ENCODE data around the gene SNTG2. TPM values are rescaled to one million over a fixed set of nuclear protein-coding genes. Genes with fewer than 3 reads are reported as not detected.

SNTG2 gene
- total RNA-seq, 2 donors from 2014 or later: 2.0 to 5.0 TPM

- TF ChIP-seq CTCF (IDR thresholded peaks at IDR 0.05) (no peak), POLR2A (IDR thresholded peaks at IDR 0.05) (no peak), POLR2AphosphoS5 (IDR thresholded peaks at IDR 0.05) (no peak)
- DNase-seq (ENCODE audit: low spot score): no peak
- Histone ChIP-seq H3K9me3 (no peaks in the 10 kb centered on the region), H3K4me3 (no peak overlapping the region), H3K27me3 (replicated peaks; ENCODE audit: insufficient read depth) (no peaks in the 10 kb centered on the region), H3K36me3 (no peaks in the 10 kb centered on the region), H3K27ac (no peak overlapping the region), H3K4me1 (replicated peaks) (no peaks in the 10 kb centered on the region)
- intact Hi-C loops (cut with DNase I): no loop called here
- WGBS: 78% methylated on average over 7 of the region's 7 CpGs
These were observed 201.7 kb downstream of the SNTG2 start for GRCh38 chr2:1152375-1152774.

GRCh38 chr2:1153920-1154319 lies 203.3 kb downstream of the SNTG2 start:
- no peaks in the 10 kb centered on the region for H3K9me3 ChIP-seq
- peak; percentile 21 for DNase-seq (ENCODE audit: low spot score)
- no peak overlapping the region for H3K27ac ChIP-seq
- no peaks in the 10 kb centered on the region for H3K27me3 ChIP-seq (replicated peaks; ENCODE audit: insufficient read depth)
- H3K4me3 ChIP-seq: no peak overlapping the region
- 39% methylated on average over 9 of the region's 9 CpGs for WGBS
- intact Hi-C loops (cut with DNase I): no loop called here
- TF ChIP-seq CTCF (IDR thresholded peaks at IDR 0.05) (no peak), POLR2AphosphoS5 (IDR thresholded peaks at IDR 0.05) (no peak)
- H3K36me3 ChIP-seq: no peaks in the 10 kb centered on the region
- H3K4me1 ChIP-seq (replicated peaks): no peaks in the 10 kb centered on the region

GRCh38 chr2:1154710-1155594 lies 204.3 kb downstream of the SNTG2 start:
- Histone ChIP-seq H3K9me3 (no peaks in the 10 kb centered on the region), H3K27ac (no peak overlapping the region), H3K36me3 (no peaks in the 10 kb centered on the region), H3K4me3 (no peak overlapping the region), H3K4me1 (replicated peaks) (no peaks in the 10 kb centered on the region), H3K27me3 (replicated peaks; ENCODE audit: insufficient read depth) (no peaks in the 10 kb centered on the region)
- WGBS: 93% methylated on average over 4 of the region's 4 CpGs
- no peak for DNase-seq (ENCODE audit: low spot score)
- intact Hi-C loops (cut with DNase I): no loop called here
- no peak for TF ChIP-seq POLR2A (IDR thresholded peaks at IDR 0.05)

- intact Hi-C loops (cut with DNase I): no loop called here
- Histone ChIP-seq H3K4me3 (no peak overlapping the region), H3K36me3 (no peaks in the 10 kb centered on the region), H3K4me1 (replicated peaks) (no peaks in the 10 kb centered on the region), H3K9me3 (no peaks in the 10 kb centered on the region), H3K27ac (no peak overlapping the region), H3K27me3 (replicated peaks; ENCODE audit: insufficient read depth) (no peaks in the 10 kb centered on the region)
- TF ChIP-seq POLR2AphosphoS5 (IDR thresholded peaks at IDR 0.05): no peak
- no peak for TF ChIP-seq POLR2A (IDR thresholded peaks at IDR 0.05)
- no peak for TF ChIP-seq CTCF (IDR thresholded peaks at IDR 0.05)
- no peak for DNase-seq (ENCODE audit: low spot score)
- 78% methylated on average over 7 of the region's 7 CpGs for WGBS
These were observed 205.4 kb downstream of the SNTG2 start for GRCh38 chr2:1156059-1156458.

- Histone ChIP-seq H3K36me3 (no peaks in the 10 kb centered on the region), H3K9me3 (no peaks in the 10 kb centered on the region), H3K27ac (no peak overlapping the region), H3K4me1 (replicated peaks) (no peaks in the 10 kb centered on the region), H3K27me3 (replicated peaks; ENCODE audit: insufficient read depth) (no peaks in the 10 kb centered on the region), H3K4me3 (no peak overlapping the region)
- no peak for DNase-seq (ENCODE audit: low spot score)
- WGBS: 67% methylated on average over 14 of the region's 14 CpGs
- intact Hi-C loops (cut with DNase I): no loop called here
- TF ChIP-seq POLR2A (IDR thresholded peaks at IDR 0.05) (no peak), POLR2AphosphoS5 (IDR thresholded peaks at IDR 0.05) (no peak), CTCF (IDR thresholded peaks at IDR 0.05) (no peak)
These were observed 205.9 kb downstream of the SNTG2 start for GRCh38 chr2:1156531-1156930.

Data from prostate gland (tissue), 2 donors.